NCI-H82 (cell line): ENCODE measurements around the gene ANO4.

Experiments
- DNase-seq: peaks from one replicate; lab custom pipeline; 2025; lab: John Stamatoyannopoulos, UW

Gene ANO4

GRCh38 chr12:100951756-100952155, 157.2 kb downstream of the ANO4 start:
- DNase-seq, result peak; percentile 71

- no peak for DNase-seq
Observed at GRCh38 chr12:100953217-100953616, 158.6 kb downstream of the ANO4 start.

- no peak for DNase-seq
Observed at GRCh38 chr12:100953677-100954076, 159.1 kb downstream of the ANO4 start.

GRCh38 chr12:100954118-100954517, 159.5 kb downstream of the ANO4 start:
- DNase-seq, result no peak

- no peak for DNase-seq
Observed at GRCh38 chr12:100955139-100955538, 160.6 kb downstream of the ANO4 start.

GRCh38 chr12:100956311-100956852, 161.8 kb downstream of the ANO4 start:
- no peak for DNase-seq

GRCh38 chr12:100959481-100959880, 164.9 kb downstream of the ANO4 start:
- DNase-seq, result no peak

GRCh38 chr12:100962086-100962712, 167.6 kb downstream of the ANO4 start:
- no peak for DNase-seq

GRCh38 chr12:100963381-100963780, 168.8 kb downstream of the ANO4 start:
- DNase-seq, result no peak

GRCh38 chr12:100964028-100964427, 169.5 kb downstream of the ANO4 start:
- DNase-seq, result no peak

GRCh38 chr12:100967189-100967588, 172.6 kb downstream of the ANO4 start:
- no peak for DNase-seq

- DNase-seq, result no peak
Observed at GRCh38 chr12:100970894-100971293, 176.3 kb downstream of the ANO4 start.

GRCh38 chr12:100972121-100972520, 177.5 kb downstream of the ANO4 start:
- DNase-seq, result no peak

- no peak for DNase-seq
Observed at GRCh38 chr12:100974341-100974740, 179.8 kb downstream of the ANO4 start.

GRCh38 chr12:100974747-100975146, 180.2 kb downstream of the ANO4 start:
- DNase-seq, result no peak

- DNase-seq, result no peak
Observed at GRCh38 chr12:100976735-100977134, 182.2 kb downstream of the ANO4 start.

GRCh38 chr12:100980856-100981255, 186.3 kb downstream of the ANO4 start:
- no peak for DNase-seq

GRCh38 chr12:100982511-100983183, 188.1 kb downstream of the ANO4 start:
- no peak for DNase-seq

- DNase-seq, result no peak
Observed at GRCh38 chr12:100984796-100985195, 190.2 kb downstream of the ANO4 start.

- DNase-seq, result no peak
Observed at GRCh38 chr12:100986595-100987547, 192.3 kb downstream of the ANO4 start.

- DNase-seq, result peak; percentile 31
Observed at GRCh38 chr12:100987552-100988521, 193.3 kb downstream of the ANO4 start.
